Hepatic stellate cell (primary cell): ENCODE results near the gene MEG3.

Source experiments
- DNase-seq: peaks from one replicate; pipeline ENCODE4 v3.0.0; 2011; ENCODE audit warnings: low spot score

The MEG3 gene

GRCh38 chr14:100849115-100849781, 23.3 kb downstream of the MEG3 start:
- no peak for DNase-seq

- no peak for DNase-seq
These were observed 25.1 kb downstream of the MEG3 start for GRCh38 chr14:100850841-100851585.

GRCh38 chr14:100851586-100851916, 25.6 kb downstream of the MEG3 start:
- DNase-seq: no peak

- no peak for DNase-seq
These were observed 26.2 kb downstream of the MEG3 start for GRCh38 chr14:100851946-100852620.

GRCh38 chr14:100854435-100854834, 28.5 kb downstream of the MEG3 start:
- DNase-seq: no peak

- DNase-seq: no peak
These were observed 29.5 kb downstream of the MEG3 start for GRCh38 chr14:100855256-100855930.

- DNase-seq: no peak
These were observed 30.4 kb downstream of the MEG3 start for GRCh38 chr14:100856056-100856950.

- no peak for DNase-seq
These were observed 31.5 kb downstream of the MEG3 start for GRCh38 chr14:100857233-100857922.

GRCh38 chr14:100857923-100858837, 32.3 kb downstream of the MEG3 start:
- no peak for DNase-seq

GRCh38 chr14:100858838-100859220, 32.9 kb downstream of the MEG3 start:
- no peak for DNase-seq

- DNase-seq: no peak
These were observed 33.9 kb downstream of the MEG3 start for GRCh38 chr14:100859781-100860180.

- no peak for DNase-seq
These were observed 34.8 kb downstream of the MEG3 start for GRCh38 chr14:100860556-100861187.

- no peak for DNase-seq
These were observed 35.4 kb downstream of the MEG3 start for GRCh38 chr14:100861188-100861936.

GRCh38 chr14:100861937-100862247, 36.0 kb downstream of the MEG3 start:
- no peak for DNase-seq

- no peak for DNase-seq
These were observed 36.4 kb downstream of the MEG3 start for GRCh38 chr14:100862277-100862676.

GRCh38 chr14:100862793-100863192, 36.9 kb downstream of the MEG3 start:
- DNase-seq: no peak

GRCh38 chr14:100864206-100864605, 38.3 kb downstream of the MEG3 start:
- DNase-seq: no peak

GRCh38 chr14:100864960-100865681, 39.2 kb downstream of the MEG3 start:
- no peak for DNase-seq
